SH-SY5Y (cell line): ENCODE data around the gene PDLIM5.

Experiments
- GATA2 ChIP-seq: IDR thresholded peaks from 2 replicates; pipeline ENCODE4 v1.6.1; 2011; ENCODE audit warnings: mild to moderate bottlenecking, low read depth, low read length
- GATA3 ChIP-seq: IDR thresholded peaks from 2 replicates; pipeline ENCODE4 v1.6.1; 2011; ENCODE audit warnings: low read depth, mild to moderate bottlenecking, low read length, moderate library complexity

GRCh38 chr4:94626942-94627341 lies 175.2 kb downstream of the PDLIM5 start:
- no peak for TF ChIP-seq GATA2
- TF ChIP-seq GATA3, result no peak
